Measurements from ENCODE around the gene PHF23. TPM values are rescaled to one million over a fixed set of nuclear protein-coding genes. Genes with fewer than 3 reads are reported as not detected.

Gene PHF23
- total and polyA plus RNA-seq, 9 of the 15 experiments (the other 6 are each of a cell fraction or from before 2014, with no cell fraction given) = 7.4 to 87.5 (median 33.7) TPM

- TF ChIP-seq ZBTB40 (IDR thresholded peaks at IDR 0.05) = peak; percentile 25; the same call in 1 of the 2 replicates
- peak; percentile 33; the same call in 1 of the 2 replicates for TF ChIP-seq ZBTB40 (CRISPR knock-in tag; IDR thresholded peaks at IDR 0.05)
- no peak for TF ChIP-seq PHB (CRISPR knock-in tag; IDR thresholded peaks at IDR 0.05)
- no peak for TF ChIP-seq SFPQ (IDR thresholded peaks at IDR 0.05; ENCODE audit: low read depth, low read length)
- TF ChIP-seq ZNF263 (CRISPR knock-in tag; IDR thresholded peaks at IDR 0.05; ENCODE audit: borderline replicate concordance) = peak; percentile 44; the same call in 1 of the 2 replicates
- peak in 1 of 2 experiments; percentile 35; a peak in 1 of 4 replicates for TF ChIP-seq NRF1 (conservative IDR thresholded peaks at IDR 0.05 in 1 of 2, IDR thresholded peaks at IDR 0.05 in 1 of 2)
- no peak for TF ChIP-seq ZNF224 (CRISPR knock-in tag; IDR thresholded peaks at IDR 0.05)
- peak; percentile 93 for TF ChIP-seq HMGXB4 (CRISPR knock-in tag; IDR thresholded peaks at IDR 0.05)
- no peak for TF ChIP-seq ZNF282 (CRISPR knock-in tag; IDR thresholded peaks at IDR 0.05)
- TF ChIP-seq GATAD2A (IDR thresholded peaks at IDR 0.05) = no peak
- TF ChIP-seq MXD1 (CRISPR knock-in tag; IDR thresholded peaks at IDR 0.05; ENCODE audit: borderline replicate concordance, poor library complexity, severe bottlenecking) = no peak
- peak; percentile 26 for TF ChIP-seq CREM (IDR thresholded peaks at IDR 0.05; ENCODE audit: low read depth)
- peak; percentile 87 to 94 for TF ChIP-seq RAD21 (CRISPR knock-in tag; conservative IDR thresholded peaks at IDR 0.05 in 1 of 2, IDR thresholded peaks at IDR 0.05 in 1 of 2)
- no peak for TF ChIP-seq ATF1 (CRISPR knock-in tag; IDR thresholded peaks at IDR 0.05)
- peak; percentile 31; the same call in 1 of the 2 replicates for TF ChIP-seq ATF1 (tag; IDR thresholded peaks at IDR 0.05)
Observed at GRCh38 chr17:7280519-7281073, 41.3 kb upstream of the PHF23 start (continued).

Data from K562 (cell line).